SHP77 treated with DMSO at 0.1 percent for 48 hours (cell line): ENCODE results near the gene ADAMTS2.

Experiments
- DNase-seq: peaks from one replicate; lab custom pipeline; 2025; lab: John Stamatoyannopoulos, UW

The ADAMTS2 gene

GRCh38 chr5:179160584-179160983 lies 184.7 kb downstream of the ADAMTS2 start:
- DNase-seq = no peak

DNA sequence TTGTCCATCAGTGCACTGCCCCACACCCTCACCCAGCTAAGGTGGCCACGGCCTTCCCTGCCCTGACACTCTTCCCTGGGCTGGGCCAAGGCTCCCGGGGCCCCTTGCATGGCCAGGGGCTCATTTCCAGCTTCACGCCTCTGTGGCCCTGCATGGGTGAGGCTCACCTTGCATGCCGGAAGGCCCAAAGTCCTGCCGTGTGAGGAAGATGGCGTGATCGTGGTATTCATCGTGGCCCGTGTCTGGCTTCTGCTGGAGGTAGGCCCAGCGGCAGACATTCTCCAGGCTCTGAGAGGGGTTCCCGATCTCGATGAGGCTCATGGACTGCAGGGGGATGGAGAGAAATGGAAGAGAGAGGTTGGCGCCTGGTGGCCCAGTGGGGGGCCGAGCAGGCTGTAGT lies 186.7 kb downstream of the ADAMTS2 start:
- DNase-seq = no peak

DNA sequence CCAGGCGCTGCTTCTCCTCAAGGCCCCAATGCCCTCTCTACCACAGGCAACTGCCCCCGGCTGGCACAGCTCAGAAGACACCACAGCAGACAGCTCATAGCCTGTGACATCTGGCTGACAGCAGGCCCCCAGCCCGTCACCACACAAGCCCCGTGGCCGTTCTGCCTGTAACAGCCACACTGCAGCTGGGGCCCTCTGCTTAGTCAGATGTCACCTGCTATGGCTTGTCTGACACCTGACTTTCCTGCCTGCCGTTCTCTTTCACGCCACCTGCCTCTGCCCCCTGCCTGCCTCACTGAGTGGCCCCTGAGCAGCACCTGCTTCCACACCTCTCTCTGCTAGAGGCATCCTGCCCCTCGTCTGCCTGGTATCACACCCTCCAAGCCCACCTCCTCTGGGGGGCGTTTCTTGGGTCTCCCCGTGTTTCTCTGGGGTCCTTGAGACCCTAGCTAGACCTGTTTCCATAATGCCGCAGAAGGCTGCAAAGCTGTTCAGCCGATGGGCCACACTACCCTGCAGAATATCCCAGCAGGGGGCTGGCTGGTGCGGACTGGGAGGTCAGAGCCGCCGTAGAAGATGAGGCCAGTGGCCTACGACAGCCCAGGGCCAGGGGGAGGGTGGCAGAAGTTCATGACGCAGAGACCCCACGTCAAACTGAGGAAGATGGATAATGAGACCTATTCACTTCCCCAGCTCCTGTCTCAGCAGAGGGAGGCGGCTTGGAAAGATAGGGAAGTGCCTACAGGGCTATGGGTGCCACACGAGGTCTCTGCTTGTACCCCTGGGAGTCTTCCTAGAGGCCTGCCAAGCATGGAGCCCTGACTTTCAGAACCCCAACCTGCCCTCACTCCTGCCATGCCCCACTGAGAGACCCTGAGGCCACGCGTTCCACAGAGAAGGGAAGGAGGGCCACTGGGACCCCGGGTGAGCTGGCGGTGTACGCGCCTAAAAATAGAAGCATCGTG lies 190.0 kb downstream of the ADAMTS2 start:
- peak; percentile 11 for DNase-seq

DNA sequence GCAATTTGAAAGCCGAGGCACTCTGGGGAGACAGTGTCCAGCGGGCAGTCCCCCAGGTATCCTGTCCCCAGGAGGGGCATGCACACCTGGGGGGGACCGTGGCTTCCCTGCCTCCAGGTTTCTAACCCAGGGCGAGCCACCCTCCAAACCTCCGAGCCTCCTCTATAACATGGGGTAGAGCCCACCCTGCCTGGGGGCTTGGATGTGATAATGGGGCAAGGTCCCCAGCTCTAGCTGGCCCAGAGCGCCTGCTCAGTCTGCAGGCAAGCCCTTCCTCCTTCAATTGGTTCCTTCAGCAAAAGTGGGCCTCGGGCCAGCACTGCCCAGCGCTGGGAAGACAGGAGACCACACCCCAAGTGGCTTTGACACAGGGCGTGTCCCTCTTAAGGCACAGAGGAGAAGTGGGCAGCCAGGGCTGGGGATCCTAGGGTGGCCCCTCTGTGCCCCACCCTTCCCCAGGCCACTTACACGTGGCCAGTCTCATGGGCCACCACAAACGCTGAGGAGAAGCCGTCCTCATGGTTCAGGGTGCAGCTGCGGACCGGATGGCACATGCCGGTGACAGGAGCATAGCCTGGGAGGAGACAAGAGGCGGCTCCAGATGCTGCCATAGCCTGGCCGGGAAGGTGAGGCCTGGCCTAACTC lies 190.8 kb downstream of the ADAMTS2 start:
- no peak for DNase-seq

DNA sequence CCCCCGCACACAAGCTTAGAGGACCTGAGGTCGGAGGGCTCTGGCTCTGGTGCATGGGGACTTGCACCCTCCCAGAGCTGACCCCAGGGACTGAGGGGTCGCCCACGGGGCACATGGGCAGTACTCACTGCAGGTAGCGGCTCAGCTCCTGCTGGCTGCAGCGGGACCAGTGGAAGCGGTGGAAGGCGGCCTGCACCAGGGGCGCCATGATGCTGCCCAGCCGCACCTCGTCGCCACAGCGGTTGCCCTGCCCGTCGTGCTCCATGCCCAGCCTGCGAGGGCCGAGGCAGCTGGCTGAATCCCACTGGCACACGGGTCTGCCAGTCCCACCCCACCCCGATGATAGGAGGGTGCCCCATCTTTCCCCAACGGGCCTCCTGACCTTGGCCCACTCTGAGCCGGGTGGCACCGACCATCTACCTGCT lies 191.3 kb downstream of the ADAMTS2 start:
- no peak for DNase-seq

- no peak for DNase-seq
These were observed 191.8 kb downstream of the ADAMTS2 start for GRCh38 chr5:179153341-179153901.

- no peak for DNase-seq
These were observed 192.3 kb downstream of the ADAMTS2 start for GRCh38 chr5:179152941-179153340.

GRCh38 chr5:179152144-179152895 lies 192.9 kb downstream of the ADAMTS2 start:
- no peak for DNase-seq

- DNase-seq = no peak
These were observed 193.8 kb downstream of the ADAMTS2 start for GRCh38 chr5:179151286-179152118.

DNA sequence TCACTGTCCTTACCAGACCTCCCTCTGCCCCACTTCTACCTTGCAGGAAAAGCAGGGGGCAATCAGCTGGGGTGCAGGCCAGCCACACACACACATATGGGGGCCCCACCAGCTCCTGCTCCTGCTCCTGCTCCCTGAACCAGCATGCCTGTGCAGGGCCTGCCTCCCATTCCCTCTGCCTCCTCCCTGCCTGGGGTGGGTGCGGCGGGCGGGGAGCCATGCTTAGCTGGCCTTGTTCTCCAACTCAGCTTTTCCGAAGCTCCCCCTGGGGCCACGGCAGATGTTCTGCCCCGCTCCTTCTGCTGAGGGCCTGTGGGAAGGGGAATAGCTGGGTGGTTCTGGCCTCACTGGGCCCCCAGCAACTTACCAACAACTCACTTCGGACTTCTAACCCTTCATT lies 195.2 kb downstream of the ADAMTS2 start:
- no peak for DNase-seq

GRCh38 chr5:179149278-179149677 lies 196.0 kb downstream of the ADAMTS2 start:
- DNase-seq = no peak

- DNase-seq = no peak
These were observed 196.5 kb downstream of the ADAMTS2 start for GRCh38 chr5:179148703-179149170.

GRCh38 chr5:179147991-179148702 lies 197.1 kb downstream of the ADAMTS2 start:
- DNase-seq = no peak

DNA sequence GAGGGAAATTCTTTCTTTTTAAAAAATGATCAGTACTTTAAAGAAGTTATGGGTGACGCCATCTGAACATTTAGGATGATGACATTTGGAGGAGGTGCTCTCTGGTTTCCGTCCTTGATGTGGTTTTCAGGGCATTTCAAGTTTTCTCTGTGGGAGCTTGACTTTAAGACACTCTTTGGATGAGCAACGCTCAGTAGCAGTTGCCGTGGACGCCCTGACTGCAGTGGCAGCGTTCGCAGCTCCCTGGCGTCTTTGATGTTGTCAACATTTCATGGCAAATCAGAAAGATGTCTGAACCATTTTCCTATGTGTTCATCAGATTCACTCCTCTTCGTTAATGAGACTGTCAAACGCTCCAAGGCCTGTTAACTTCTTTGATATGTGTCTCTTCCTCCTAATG lies 199.0 kb downstream of the ADAMTS2 start:
- no peak for DNase-seq

DNA sequence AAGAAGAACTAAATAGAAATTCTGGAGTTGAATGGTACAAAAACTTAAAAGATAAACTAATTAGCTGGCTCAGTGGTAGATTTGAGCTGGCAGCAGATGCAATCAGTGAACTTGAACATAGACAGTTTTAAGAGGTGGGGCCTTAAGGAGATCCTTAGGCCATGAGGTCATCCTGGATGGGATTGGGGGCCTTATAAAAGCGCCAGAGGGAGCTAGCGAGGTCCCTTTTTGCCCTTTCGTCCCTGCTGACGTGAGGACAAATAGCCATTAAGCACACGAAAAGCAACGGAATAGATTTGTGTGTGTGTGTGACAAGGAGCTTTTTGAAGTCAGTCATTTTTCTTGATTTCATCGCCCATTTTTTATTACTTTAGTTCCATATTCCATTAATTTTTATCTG lies 201.8 kb downstream of the ADAMTS2 start:
- DNase-seq = no peak

GRCh38 chr5:179142434-179143198 lies 202.6 kb downstream of the ADAMTS2 start:
- DNase-seq = no peak

DNA sequence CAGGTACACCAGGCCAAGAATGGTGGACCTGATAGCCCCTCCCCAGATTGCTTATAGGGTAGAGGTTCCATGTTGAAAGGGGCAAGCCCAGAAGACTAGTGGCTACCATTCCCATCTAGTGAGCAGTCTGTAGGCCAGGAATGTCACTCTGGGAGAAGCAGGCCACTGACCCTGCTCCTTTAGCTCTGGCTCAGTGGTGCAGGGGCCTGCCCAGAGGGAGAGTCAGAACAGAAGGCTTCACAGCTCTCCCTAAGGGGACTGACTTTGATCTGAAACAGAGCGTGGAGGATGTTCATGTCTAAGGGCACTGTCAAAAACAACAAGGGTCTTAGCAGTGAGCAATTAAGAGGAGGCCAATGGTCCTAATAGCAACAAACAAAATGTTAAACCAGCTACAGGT lies 203.4 kb downstream of the ADAMTS2 start:
- no peak for DNase-seq

DNA sequence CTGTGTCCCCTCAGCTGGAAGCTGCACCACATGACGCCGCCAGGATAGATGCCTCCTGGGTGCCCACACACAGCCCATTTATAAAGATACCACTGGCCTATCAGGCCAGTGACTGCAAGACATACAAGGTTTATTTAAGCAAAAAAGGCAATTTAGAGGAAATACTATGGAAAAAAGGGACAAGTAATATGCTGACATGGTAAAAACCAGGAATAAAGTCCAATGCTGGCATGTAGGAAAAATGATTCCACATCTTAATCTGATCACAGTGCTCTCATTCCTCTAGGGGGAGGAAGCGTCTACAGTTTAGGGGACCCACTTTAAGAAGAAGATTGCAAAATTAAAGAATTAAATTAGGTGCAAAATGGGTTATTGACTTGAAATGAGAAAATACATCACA lies 205.0 kb downstream of the ADAMTS2 start:
- DNase-seq = no peak

DNA sequence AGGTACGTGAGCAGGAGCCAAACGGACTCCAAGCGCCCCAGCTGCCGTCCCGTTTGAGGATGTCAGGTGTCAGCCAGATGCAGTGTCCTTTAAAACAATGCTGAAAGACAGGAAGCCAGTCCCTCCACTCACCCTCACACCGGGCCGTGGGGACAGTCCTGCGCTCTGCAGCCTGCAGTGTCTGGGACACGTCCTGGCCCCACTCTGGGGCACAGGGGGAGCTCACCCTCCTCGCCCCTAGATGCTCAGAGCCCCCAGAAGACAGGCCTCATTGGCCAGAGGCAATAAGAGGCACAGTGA lies 205.4 kb downstream of the ADAMTS2 start:
- DNase-seq = no peak
